Adrenal gland (tissue), 12 donors: ENCODE data around the gene OAS1. TPM values are rescaled to one million over a fixed set of nuclear protein-coding genes. Genes with fewer than 3 reads are reported as not detected.

Source experiments
- DNase-seq, 7 donors: peaks; one replicate each; pipeline ENCODE4 v3.0.0-alpha.2; 2019 to 2020
- H3K27ac ChIP-seq, 5 donors: fragments of 200-600 bp; sonication (generic) in 4 of 5; 1 replicate in 3 of 5; 2 replicates in 2 of 5; pipeline versions ENCODE4 v1.5.1 to v1.8.0; 2016 to 2020; ENCODE audit warnings: mild to moderate bottlenecking in 1 of 5
- H3K27me3 ChIP-seq: fragments of 200-600 bp; 2 replicates; pipeline ENCODE4 v1.8.0; 2021
- H3K36me3 ChIP-seq, 2 donors: fragments of 200-600 bp; replicated peaks in 1 of 2; 1 replicate in 1 of 2; 2 replicates in 1 of 2; pipeline versions ENCODE4 v1.5.1 to v1.8.0; 2018 to 2022
- H3K4me1 ChIP-seq, 2 donors: fragments of 200-600 bp; replicated peaks in 1 of 2; 1 replicate in 1 of 2; 2 replicates in 1 of 2; pipeline versions ENCODE4 v1.5.1 to v1.8.0; 2018 to 2021
- H3K4me3 ChIP-seq, 4 donors: fragments of 200-600 bp; sonication (generic) in 3 of 4; one replicate each; pipeline ENCODE4 v1.5.1; 2016 to 2018
- H3K9me3 ChIP-seq, 3 donors: fragments of 200-600 bp; sonication (generic) in 1 of 3; replicated peaks in 1 of 3; 1 replicate in 2 of 3; 2 replicates in 1 of 3; pipeline versions ENCODE4 v1.5.1 to v1.8.0; 2016 to 2021
- POLR2A ChIP-seq, 2 donors: fragments of 450-650 bp; IDR thresholded peaks; one replicate each; pipeline ENCODE4 v1.6.1; 2017; ENCODE audit warnings: antibody characterized with exemption in 2 of 2, mild to moderate bottlenecking in 2 of 2, moderate library complexity in 1 of 2
- WGBS, 4 donors: extraction: QIAGEN DNeasy Blood & Tissue Kit in 2 of 4; methylation state at CpG; one replicate each; pipeline versions ENCODE4 v1.1.5 to v1.1.7; 2013 to 2017; 5-methylcytosine and 5-hydroxymethylcytosine counted together
- intact Hi-C, 2 donors: fragments of 100-400 bp; cut with DNase I; formaldehyde crosslinking; loops; one replicate each; pipeline versions ENCODE4 v1.14.1 to v1.15.0; 2022 to 2023
- polyA plus RNA-seq, 3 donors: library from polyadenylated mRNA; stranded (reverse); fragments of 200-250 nt in 2 of 3; fragments of 350-450 nt in 1 of 3; fragmentation: Illumina TruSeq in 1 of 3; extraction: RNeasy Lipid Tissue Mini Kit (QIAGEN cat#74804) in 1 of 3; gene quantifications; one replicate each; pipeline ENCODE4 v1.2.3, GENCODE V29; 2013 to 2014
- total RNA-seq, 9 donors: library from RNA; depleted of rRNA in 4 of 9; stranded (reverse); fragments of >200 nt in 4 of 9; fragments of 120-200 nt in 1 of 9; fragmentation: NEBNext Ultra II Directional in 1 of 9; extraction: Animal tissue kit (Norgen Biotek cat#: 25700) in 1 of 9; gene quantifications; one replicate each; pipeline versions ENCODE4 v1.1.0 to v1.2.4, GENCODE V29; 2013 to 2023
- TF ChIP-seq, protein P1 (sequence below), 6 experiments: fragments of 450-650 bp in 4 of 6; fragments of 200-600 bp in 2 of 6; sonication (generic) in 1 of 6; IDR thresholded peaks; 1 replicate in 5 of 6; 2 replicates in 1 of 6; pipeline versions ENCODE4 v1.5.1 to v1.8.0; 2016 to 2021; ENCODE audit warnings: antibody characterized with exemption in 6 of 6, mild to moderate bottlenecking in 2 of 6, moderate library complexity in 1 of 6
- donor health status: healthy with polysubstance abuse.
- donor health status: Bipolar disorder and iron deficiency.
- donor health status: DM: yes; HTN: yes; CAD: no.
- donor health status: DM: no; HTN: no; CAD: no.
- donor health status: DM: no; HTN: no; CAD: no.
- donor health status: DM: yes; HTN: yes; CAD: no.

OAS1 gene
- total and polyA plus RNA-seq, 12 donors, result 9.1 to 32.0 (median 18.3) TPM

- no peak for TF ChIP-seq POLR2A (IDR thresholded peaks at IDR 0.05)
- TF ChIP-seq, protein P1, sequence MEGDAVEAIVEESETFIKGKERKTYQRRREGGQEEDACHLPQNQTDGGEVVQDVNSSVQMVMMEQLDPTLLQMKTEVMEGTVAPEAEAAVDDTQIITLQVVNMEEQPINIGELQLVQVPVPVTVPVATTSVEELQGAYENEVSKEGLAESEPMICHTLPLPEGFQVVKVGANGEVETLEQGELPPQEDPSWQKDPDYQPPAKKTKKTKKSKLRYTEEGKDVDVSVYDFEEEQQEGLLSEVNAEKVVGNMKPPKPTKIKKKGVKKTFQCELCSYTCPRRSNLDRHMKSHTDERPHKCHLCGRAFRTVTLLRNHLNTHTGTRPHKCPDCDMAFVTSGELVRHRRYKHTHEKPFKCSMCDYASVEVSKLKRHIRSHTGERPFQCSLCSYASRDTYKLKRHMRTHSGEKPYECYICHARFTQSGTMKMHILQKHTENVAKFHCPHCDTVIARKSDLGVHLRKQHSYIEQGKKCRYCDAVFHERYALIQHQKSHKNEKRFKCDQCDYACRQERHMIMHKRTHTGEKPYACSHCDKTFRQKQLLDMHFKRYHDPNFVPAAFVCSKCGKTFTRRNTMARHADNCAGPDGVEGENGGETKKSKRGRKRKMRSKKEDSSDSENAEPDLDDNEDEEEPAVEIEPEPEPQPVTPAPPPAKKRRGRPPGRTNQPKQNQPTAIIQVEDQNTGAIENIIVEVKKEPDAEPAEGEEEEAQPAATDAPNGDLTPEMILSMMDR (IDR thresholded peaks at IDR 0.05), result no peak
- no peaks in the 10 kb centered on the region for H3K36me3 ChIP-seq
- H3K4me1 ChIP-seq, result no peaks in the 10 kb centered on the region
- H3K9me3 ChIP-seq, result no peaks in the 10 kb centered on the region
- H3K27ac ChIP-seq, result no peak overlapping the region
- intact Hi-C loops, result no loop called here
- DNase-seq, result no peak
- no peak overlapping the region for H3K4me3 ChIP-seq
- H3K27me3 ChIP-seq, result no peaks in the 10 kb centered on the region
- WGBS, 4 donors, result 81 to 87% (median 84%) methylated on average over 4 of the region's 4 CpGs
Observed at GRCh38 chr12:112877006-112877405, 29.8 kb upstream of the OAS1 start.

DNA sequence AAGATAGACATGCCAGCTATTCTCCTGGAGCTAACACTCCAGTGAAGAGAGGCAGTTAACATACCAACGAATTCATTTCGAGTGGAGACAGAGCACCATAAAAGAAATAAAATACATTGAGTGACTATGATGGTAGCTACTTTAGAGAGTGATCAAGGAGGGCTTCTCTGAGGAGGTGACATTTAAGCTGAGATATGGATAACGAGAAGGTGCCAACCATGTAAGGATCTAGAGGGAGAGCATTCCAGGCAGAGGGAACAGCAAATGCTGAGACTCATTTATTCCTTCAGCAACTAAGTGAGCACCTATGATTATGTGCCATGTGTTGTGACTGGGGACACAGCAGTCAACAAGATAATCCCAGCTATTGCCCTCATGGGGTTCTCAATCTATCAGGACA is 28.3 kb upstream of the OAS1 start:
- no peak for DNase-seq
- no peaks in the 10 kb centered on the region for H3K36me3 ChIP-seq
- no peak for TF ChIP-seq POLR2A (IDR thresholded peaks at IDR 0.05)
- TF ChIP-seq, protein P1 (IDR thresholded peaks at IDR 0.05), result no peak
- WGBS, 4 donors, result 84 to 91% (median 89%) methylated on average over 3 of the region's 3 CpGs
- H3K27me3 ChIP-seq, result no peaks in the 10 kb centered on the region
- no peak overlapping the region for H3K27ac ChIP-seq
- intact Hi-C loops, result no loop called here
- no peaks in the 10 kb centered on the region for H3K9me3 ChIP-seq
- no peak overlapping the region for H3K4me3 ChIP-seq
- no peaks in the 10 kb centered on the region for H3K4me1 ChIP-seq

GRCh38 chr12:112879191-112879705 is 27.5 kb upstream of the OAS1 start:
- no peaks in the 10 kb centered on the region for H3K27me3 ChIP-seq
- WGBS, 4 donors, result 76 to 84% (median 80%) methylated on average over 2 to 8 of the region's 8 CpGs
- no peak overlapping the region for H3K4me3 ChIP-seq
- intact Hi-C loops, result no loop called here
- H3K27ac ChIP-seq, result no peak overlapping the region
- no peaks in the 10 kb centered on the region for H3K9me3 ChIP-seq
- TF ChIP-seq, protein P1 (IDR thresholded peaks at IDR 0.05), result no peak
- TF ChIP-seq POLR2A (IDR thresholded peaks at IDR 0.05), result no peak
- no peaks in the 10 kb centered on the region for H3K4me1 ChIP-seq
- no peaks in the 10 kb centered on the region for H3K36me3 ChIP-seq
- no peak for DNase-seq

GRCh38 chr12:112881602-112882001 is 25.2 kb upstream of the OAS1 start:
- H3K27ac ChIP-seq, result no peak overlapping the region
- no peaks in the 10 kb centered on the region for H3K9me3 ChIP-seq
- no peaks in the 10 kb centered on the region for H3K4me1 ChIP-seq
- no peak for DNase-seq
- intact Hi-C loops, result no loop called here
- 61 to 74% (median 68%) methylated on average over 2 to 6 of the region's 6 CpGs for WGBS, 4 donors
- H3K4me3 ChIP-seq, result no peak overlapping the region
- H3K36me3 ChIP-seq, result no peaks in the 10 kb centered on the region
- no peaks in the 10 kb centered on the region for H3K27me3 ChIP-seq
- TF ChIP-seq, protein P1 (IDR thresholded peaks at IDR 0.05), result no peak
- TF ChIP-seq POLR2A (IDR thresholded peaks at IDR 0.05), result no peak
